Heart left ventricle (tissue), 16 donors: ENCODE results near the gene BRSK1. TPM values are rescaled to one million over a fixed set of nuclear protein-coding genes. Genes with fewer than 3 reads are reported as not detected.

Source experiments
- ATAC-seq, 4 donors: fragments of 200-7000 bp; cut with Tn5 transposase; one replicate each; pipeline ENCODE4 v1.9.1; 2020 to 2022; ENCODE audit warnings: moderate library complexity in 4 of 4, mild to moderate bottlenecking in 3 of 4, moderate number of reproducible peaks in 1 of 4
- DNase-seq, 5 donors: peaks; one replicate each; pipeline ENCODE4 v3.0.0-alpha.2; 2020
- H3K27ac ChIP-seq, 12 donors: fragments of 200-600 bp; sonication (generic) in 4 of 12; one replicate each; pipeline versions ENCODE4 v1.5.0 to v1.8.0; 2016 to 2022; ENCODE audit warnings: mild to moderate bottlenecking in 2 of 12
- H3K27me3 ChIP-seq, 9 donors: fragments of 200-600 bp; sonication (generic) in 2 of 9; one replicate each; pipeline versions ENCODE4 v1.5.1 to v1.8.0; 2016 to 2022; ENCODE audit warnings: mild to moderate bottlenecking in 3 of 9
- H3K36me3 ChIP-seq, 9 donors: fragments of 200-600 bp; sonication (generic) in 2 of 9; one replicate each; pipeline versions ENCODE4 v1.5.0 to v1.8.0; 2018 to 2022; ENCODE audit warnings: mild to moderate bottlenecking in 2 of 9
- H3K4me1 ChIP-seq, 12 donors: fragments of 200-600 bp; sonication (generic) in 4 of 12; one replicate each; pipeline versions ENCODE4 v1.5.0 to v1.8.0; 2016 to 2022; ENCODE audit warnings: mild to moderate bottlenecking in 3 of 12
- H3K4me3 ChIP-seq, 12 donors: fragments of 200-600 bp; sonication (generic) in 4 of 12; one replicate each; pipeline versions ENCODE4 v1.5.0 to v1.8.0; 2017 to 2022; ENCODE audit warnings: mild to moderate bottlenecking in 9 of 12, moderate library complexity in 4 of 12
- H3K9me3 ChIP-seq, 12 donors: fragments of 200-600 bp; sonication (generic) in 4 of 12; one replicate each; pipeline versions ENCODE4 v1.5.0 to v1.8.0; 2016 to 2022; ENCODE audit warnings: mild to moderate bottlenecking in 1 of 12
- CTCF ChIP-seq, 12 donors: fragments of 200-600 bp; sonication (generic) in 4 of 12; IDR thresholded peaks; one replicate each; pipeline versions ENCODE4 v1.5.0 to v1.8.0; 2018 to 2022; ENCODE audit warnings: antibody characterized with exemption in 12 of 12, mild to moderate bottlenecking in 5 of 12
- POLR2A ChIP-seq, 2 donors: fragments of 450-650 bp; IDR thresholded peaks; one replicate each; pipeline ENCODE4 v1.6.1; 2017; ENCODE audit warnings: antibody characterized with exemption in 2 of 2, mild to moderate bottlenecking in 2 of 2, moderate library complexity in 2 of 2
- WGBS, 4 donors: extraction: QIAGEN DNeasy Blood & Tissue Kit in 2 of 4; methylation state at CpG; one replicate each; pipeline versions ENCODE4 v1.1.5 to v1.1.7; 2013 to 2018; 5-methylcytosine and 5-hydroxymethylcytosine counted together
- intact Hi-C, 10 donors: fragments of 100-400 bp; cut with DNase I; formaldehyde crosslinking; loops; one replicate each; pipeline versions ENCODE4 v1.11.1 to v1.14.2; 2022
- polyA plus RNA-seq, 2 donors: library from polyadenylated mRNA; stranded (reverse); fragments of 200-250 nt; gene quantifications; one replicate each; pipeline ENCODE4 v1.2.3, GENCODE V29; 2013
- total RNA-seq, 9 donors: library from RNA; depleted of rRNA in 2 of 9; stranded (reverse); fragments of >200 nt in 2 of 9; fragmentation: NEBNext Ultra II Directional in 3 of 9; extraction: Animal tissue kit (Norgen Biotek cat#: 25700) in 3 of 9; gene quantifications; one replicate each; pipeline versions ENCODE4 v1.1.0 to v1.2.4, GENCODE V29; 2016 to 2023
- donor health status: ischemic (EF 13 %, LVEDD 7.1; RV severe dilation, severe dysfunction).
- donor health status: healthy with polysubstance abuse.
- donor health status: DM: no; HTN: yes; CAD: no.
- donor health status: DM: no; HTN: no; CAD: no.
- donor health status: ischemic (EF 25% LVEDD 6.9; RV normal size, moderate dysfunction).
- donor health status: ischemic (EF 25% LVEDD 5.7; RV mildly dilated, moderate dysfunction).
- donor health status: healthy.
- donor health status: DM: yes; HTN: yes; CAD: no.
- donor health status: ischemic (EF 35%, LVEDD 5.7; RV mildly dilated, moderate dysfunction).
- donor health status: nonischemic (EF 11% LVEDD 7.7; RV severe dilation, severe dysfunction).
- donor health status: DM: yes; HTN: yes; CAD: no.
- donor health status: PGD.
- donor health status: ischemic (EF 29% LVEDD 5.4; RV normal size, mild dysfunction).
- donor health status: nonischemic (EF 23%, LVEDD 6.1; RV moderate dilation, normal function).

The BRSK1 gene
- total and polyA plus RNA-seq, 11 donors = 1.6 to 7.4 (median 2.1) TPM

GRCh38 chr19:55269299-55269698 lies 14.5 kb upstream of the BRSK1 start:
- Histone ChIP-seq H3K27ac (no peak overlapping the region), H3K4me3 (no peak overlapping the region), H3K36me3 (peaks cover 0 to 50% (median 32%) of the 10 kb centered on the region in 9 donors), H3K4me1 (no peaks in the 10 kb centered on the region), H3K27me3 (no peaks in the 10 kb centered on the region), H3K9me3 (no peaks in the 10 kb centered on the region)
- ATAC-seq = no peak
- intact Hi-C loops = no loop called here
- no peak for DNase-seq
- TF ChIP-seq POLR2A (IDR thresholded peaks at IDR 0.05) (no peak), CTCF (IDR thresholded peaks at IDR 0.05) (no peak)
- 77 to 90% (median 86%) methylated on average over 8 of the region's 8 CpGs for WGBS, 4 donors

GRCh38 chr19:55270172-55270942 lies 13.4 kb upstream of the BRSK1 start:
- H3K36me3 ChIP-seq = peaks cover 0 to 54% (median 41%) of the 10 kb centered on the region in 9 donors
- no peak overlapping the region for H3K27ac ChIP-seq
- no peak for TF ChIP-seq POLR2A (IDR thresholded peaks at IDR 0.05)
- TF ChIP-seq CTCF (IDR thresholded peaks at IDR 0.05) = no peak
- no peaks in the 10 kb centered on the region for H3K27me3 ChIP-seq
- WGBS, 4 donors = 88 to 90% (median 88%) methylated on average over 25 of the region's 25 CpGs
- H3K9me3 ChIP-seq = no peaks in the 10 kb centered on the region
- H3K4me1 ChIP-seq = no peaks in the 10 kb centered on the region
- ATAC-seq = no peak
- intact Hi-C loops = no loop called here
- no peak overlapping the region for H3K4me3 ChIP-seq
- DNase-seq = no peak

GRCh38 chr19:55272142-55272541 lies 11.7 kb upstream of the BRSK1 start:
- Histone ChIP-seq H3K4me1 (peaks cover 0 to 4% (median 0%) of the 10 kb centered on the region in 12 donors), H3K4me3 (no peak overlapping the region), H3K9me3 (no peaks in the 10 kb centered on the region), H3K36me3 (peaks cover 0 to 66% (median 49%) of the 10 kb centered on the region in 9 donors), H3K27ac (no peak overlapping the region), H3K27me3 (no peaks in the 10 kb centered on the region)
- 93 to 94% (median 93%) methylated on average over 18 of the region's 18 CpGs for WGBS, 4 donors
- TF ChIP-seq POLR2A (IDR thresholded peaks at IDR 0.05) (no peak), CTCF (IDR thresholded peaks at IDR 0.05) (no peak)
- intact Hi-C loops = no loop called here
- no peak for DNase-seq
- ATAC-seq = no peak

- DNase-seq = no peak
- H3K4me3 ChIP-seq = no peak overlapping the region
- no peak for ATAC-seq
- WGBS, 4 donors = 88 to 96% (median 94%) methylated on average over 25 to 36 of the region's 36 CpGs
- no peaks in the 10 kb centered on the region for H3K9me3 ChIP-seq
- H3K27me3 ChIP-seq = no peaks in the 10 kb centered on the region
- peaks cover 0 to 66% (median 53%) of the 10 kb centered on the region in 9 donors for H3K36me3 ChIP-seq
- peaks cover 0 to 14% (median 2%) of the 10 kb centered on the region in 12 donors for H3K4me1 ChIP-seq
- intact Hi-C loops = no loop called here
- no peak overlapping the region for H3K27ac ChIP-seq
- TF ChIP-seq CTCF (IDR thresholded peaks at IDR 0.05) (no peak), POLR2A (IDR thresholded peaks at IDR 0.05) (no peak)
Observed at GRCh38 chr19:55273978-55274707, 9.7 kb upstream of the BRSK1 start.
